HPDE6-E6E7 (cell line): Measurements from ENCODE around the gene EHD4.

Experiments used
- DNase-seq: peaks from one replicate; pipeline ENCODE4 v3.0.0; 2011; ENCODE audit warnings: missing footprints; ENCODE audit errors: extremely low spot score

Gene EHD4

DNA sequence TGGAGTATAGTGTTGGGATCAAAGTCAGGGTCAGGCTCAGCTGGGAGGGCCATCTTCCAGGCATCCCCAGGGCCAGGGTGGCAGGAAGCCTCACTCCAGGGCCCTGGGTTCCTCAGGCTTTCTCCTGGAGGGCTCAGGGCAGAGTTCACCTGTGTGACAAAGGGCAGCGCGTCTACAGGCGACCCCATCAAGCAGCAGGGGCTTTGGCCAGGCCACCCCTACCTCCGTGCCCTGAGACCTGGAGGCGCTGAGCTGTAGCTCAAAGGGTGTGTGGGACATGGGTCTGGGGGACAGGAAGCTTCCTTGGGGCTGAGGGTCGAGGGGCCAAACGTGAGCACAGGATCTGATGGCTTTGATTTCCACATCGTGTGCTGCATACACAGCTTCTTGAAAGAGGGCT, 91.3 kb downstream of the EHD4 start:
- DNase-seq: no peak

- DNase-seq: no peak
Measured at GRCh38 chr15:41880156-41880877, 92.0 kb downstream of the EHD4 start.

- DNase-seq: peak; percentile 27
Measured at GRCh38 chr15:41879321-41879845, 93.0 kb downstream of the EHD4 start.

DNA sequence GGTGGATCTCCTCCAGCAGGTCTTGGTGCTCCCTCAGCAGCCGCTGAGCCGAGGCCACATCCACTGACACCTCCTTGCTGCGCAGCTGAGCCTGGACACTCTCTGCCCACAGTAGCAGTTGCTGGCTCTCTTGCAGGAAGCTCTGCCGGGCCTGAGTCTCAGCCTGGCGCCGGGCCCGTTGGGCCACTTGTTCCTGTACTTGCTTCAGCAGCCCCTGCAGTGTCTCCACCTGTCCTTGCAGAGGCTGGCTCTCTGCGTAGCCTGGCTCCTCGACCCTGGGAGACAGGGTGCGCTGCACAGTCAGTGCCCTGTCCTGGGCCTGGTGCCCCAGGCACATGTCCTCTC, 94.0 kb downstream of the EHD4 start:
- DNase-seq: no peak

GRCh38 chr15:41877631-41878354, 94.6 kb downstream of the EHD4 start:
- DNase-seq: no peak

DNA sequence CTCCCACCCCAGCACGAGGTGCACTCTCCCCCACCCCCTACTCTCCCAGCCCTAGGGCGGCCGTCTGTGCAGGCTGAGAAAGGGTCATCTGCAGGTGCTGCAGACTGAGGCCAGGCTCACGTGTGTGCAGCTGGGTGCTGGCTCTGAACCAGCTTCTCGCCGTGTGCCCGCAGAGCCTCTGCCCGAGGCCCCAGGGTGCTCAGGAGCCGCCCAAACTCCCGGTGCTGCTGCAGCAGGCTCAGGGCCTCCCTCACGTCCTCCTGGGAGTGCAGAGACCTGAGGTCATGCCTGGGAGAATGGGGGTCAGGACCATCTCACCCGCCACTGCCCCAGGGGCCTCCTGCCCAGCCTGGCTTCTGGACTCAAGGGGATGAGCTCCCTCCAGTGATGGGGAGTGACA, 95.7 kb downstream of the EHD4 start:
- no peak for DNase-seq

GRCh38 chr15:41876007-41876406, 96.3 kb downstream of the EHD4 start:
- no peak for DNase-seq

DNA sequence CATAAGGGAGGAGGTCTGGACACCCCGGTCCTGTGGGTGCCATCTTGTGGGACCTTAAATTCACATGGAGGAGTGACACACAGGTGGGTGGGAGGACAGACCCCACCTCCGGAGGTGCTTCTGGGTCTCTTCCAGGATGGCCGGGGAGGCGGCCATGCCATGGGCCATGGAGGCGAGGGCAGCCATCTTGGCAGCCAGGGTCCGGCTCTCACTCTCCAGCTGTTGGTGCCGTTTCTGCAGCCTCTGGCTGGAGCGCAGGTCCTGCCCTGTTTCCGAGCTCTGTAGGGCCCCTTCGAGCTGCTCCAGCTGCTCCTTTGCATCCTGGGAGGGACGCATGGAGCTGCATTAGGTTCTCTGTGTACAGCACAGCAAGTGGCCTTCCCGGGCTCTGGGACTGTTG, 97.6 kb downstream of the EHD4 start:
- DNase-seq: no peak

GRCh38 chr15:41873711-41874110, 98.6 kb downstream of the EHD4 start:
- DNase-seq: no peak

GRCh38 chr15:41872166-41872747, 100.1 kb downstream of the EHD4 start:
- DNase-seq: no peak

GRCh38 chr15:41871175-41871905, 101.0 kb downstream of the EHD4 start:
- no peak for DNase-seq

DNA sequence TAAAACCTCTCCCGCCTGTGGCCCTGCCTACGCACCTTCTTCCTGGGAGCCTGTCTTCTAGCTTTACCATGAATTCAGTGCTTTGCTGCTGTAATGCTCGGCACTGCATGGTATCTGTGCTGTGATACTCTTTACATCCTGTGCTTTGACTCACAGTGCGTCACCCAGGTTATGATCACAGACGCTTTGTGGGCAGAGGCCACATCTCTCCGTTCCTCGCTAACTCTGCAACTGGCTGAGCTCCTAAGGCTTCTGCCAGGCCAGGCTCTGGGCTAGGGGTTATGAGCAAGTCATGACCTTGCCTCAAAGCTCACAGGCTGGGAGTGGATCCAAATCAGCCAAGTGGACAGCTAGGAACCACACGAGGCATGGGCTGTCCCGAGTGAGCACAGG, 101.7 kb downstream of the EHD4 start:
- DNase-seq: peak; percentile 93

DNA sequence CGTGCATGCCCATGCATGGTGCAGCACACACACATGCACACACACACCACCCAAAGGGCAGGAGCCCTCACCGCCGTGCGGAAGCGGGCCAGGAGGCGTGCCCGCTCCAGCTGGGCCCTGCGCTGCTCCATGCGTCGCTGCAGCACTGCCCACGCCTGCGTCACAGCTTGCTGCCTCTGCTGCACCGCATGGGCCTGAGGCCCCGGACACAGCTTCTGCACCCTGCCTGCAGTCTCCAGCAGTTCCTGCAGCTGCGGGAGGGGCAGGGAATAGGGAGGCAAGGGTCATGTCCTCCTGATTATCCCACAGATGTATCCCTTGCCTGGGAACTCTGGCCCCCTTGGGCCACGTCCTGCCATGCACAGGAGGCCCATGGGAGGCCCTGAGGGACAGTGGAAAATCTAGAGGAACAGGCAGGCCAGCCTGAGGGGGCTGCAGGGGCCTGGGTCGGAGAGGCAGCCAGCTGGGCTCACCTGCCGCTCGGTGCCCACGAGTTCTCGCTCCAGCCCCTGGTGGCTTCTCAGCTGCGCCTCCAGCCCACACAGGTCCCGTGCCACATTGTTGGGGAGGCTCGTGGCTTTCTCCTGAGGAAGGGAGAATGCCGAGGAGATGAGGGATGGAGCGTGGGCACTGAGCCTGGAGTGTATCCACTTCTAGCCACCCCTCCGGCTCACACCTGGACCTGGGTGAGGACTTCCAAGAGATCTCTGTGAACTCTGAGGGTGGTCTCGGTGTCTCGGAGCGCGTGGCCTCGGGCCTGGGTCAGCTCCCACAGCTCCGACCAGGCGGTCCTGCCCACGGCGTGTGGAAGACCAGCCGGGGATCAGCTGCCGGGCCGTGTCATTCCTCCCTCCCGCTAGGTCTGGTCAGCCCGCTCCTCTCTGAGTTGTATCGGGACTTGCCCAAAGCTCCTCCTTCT, 102.3 kb downstream of the EHD4 start:
- DNase-seq: no peak

GRCh38 chr15:41868321-41868720, 104.0 kb downstream of the EHD4 start:
- no peak for DNase-seq

GRCh38 chr15:41866872-41867579, 105.3 kb downstream of the EHD4 start:
- no peak for DNase-seq

DNA sequence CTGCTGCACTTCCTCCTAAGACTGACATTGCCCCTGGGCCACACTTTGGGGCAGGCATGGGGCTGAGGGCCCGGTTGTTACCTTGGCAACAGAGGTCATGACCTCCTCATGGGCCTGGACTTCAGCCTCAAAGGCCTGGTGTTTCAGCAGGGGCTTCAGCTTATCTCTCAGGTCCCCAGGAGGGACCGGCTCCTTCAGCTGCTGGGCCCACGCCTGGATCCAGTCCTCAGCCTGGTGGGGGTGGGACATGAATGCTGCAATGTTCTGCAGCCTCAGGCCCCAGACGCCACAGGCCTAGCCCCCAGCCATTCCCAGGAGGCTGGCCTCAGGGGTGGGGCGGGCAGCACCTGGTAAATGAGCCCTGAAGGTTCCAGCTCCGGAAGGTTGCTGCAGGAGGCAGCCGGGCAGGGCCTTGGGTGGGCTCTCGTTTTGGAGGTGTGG, 106.1 kb downstream of the EHD4 start:
- no peak for DNase-seq

- DNase-seq: no peak
Measured at GRCh38 chr15:41865490-41866055, 106.8 kb downstream of the EHD4 start.

- no peak for DNase-seq
Measured at GRCh38 chr15:41862515-41863116, 109.7 kb downstream of the EHD4 start.

- DNase-seq: no peak
Measured at GRCh38 chr15:41861736-41862356, 110.5 kb downstream of the EHD4 start.
